Measurements from ENCODE around the gene TXNDC15. TPM values are rescaled to one million over a fixed set of nuclear protein-coding genes. Genes with fewer than 3 reads are reported as not detected.

TXNDC15 gene
- total and polyA plus RNA-seq, 12 donors, result 56.4 to 267 (median 101) TPM

MicroRNAs within 50 kb of the gene (microRNA counts, 767-probe panel; counts per million panel counts)
- microRNA hsa-miR-4461, result 0 counts per million in 2 donors

Small RNA genes lying within 50 kb of the gene (microRNA-seq; reads per million reads assigned to microRNA genes)
- gene MIR4461, result 0 reads per million in 3 donors

Small RNA genes lying within 50 kb of the gene (small RNA-seq; reads per million reads assigned to genes)
- gene MIR4461, result 0 reads per million in 2 donors
- gene MTND3P25, result 0 to 0.17 reads per million in 2 donors
- 0 reads per million in 2 donors for gene MTND4LP30

Other genes starting within 250 kb of the TXNDC15 start
- 100 to 1,000 TPM in 5 of 9 donors, 10 to 100 TPM in 4; 44.2 to 279 (median 101) TPM for gene SAR1B, start 241.5 kb upstream of the TXNDC15 start, total RNA-seq
- gene SAR1B, start 241.5 kb upstream of the TXNDC15 start, polyA plus RNA-seq, result 100 to 1,000 TPM in 1 of 3 donors, 10 to 100 TPM in 2; 13.6 to 152 (median 28.0) TPM
- 10 to 100 TPM; 14.7 to 67.8 (median 27.3) TPM for gene SEC24A, start 225.6 kb upstream of the TXNDC15 start, total RNA-seq
- gene SEC24A, start 225.6 kb upstream of the TXNDC15 start, polyA plus RNA-seq, result 10 to 100 TPM in 1 of 3 donors, 1 to 10 TPM in 2; 2.3 to 61.9 (median 3.8) TPM
- gene CAMLG, start 135.8 kb upstream of the TXNDC15 start, total RNA-seq, result 10 to 100 TPM; 29.4 to 64.3 (median 41.9) TPM
- 10 to 100 TPM; 32.1 to 72.2 (median 49.4) TPM for gene CAMLG, start 135.8 kb upstream of the TXNDC15 start, polyA plus RNA-seq
- 10 to 100 TPM; 13.3 to 40.5 (median 35.4) TPM for gene DDX46, start 115.6 kb upstream of the TXNDC15 start, total RNA-seq
- 10 to 100 TPM; 19.7 to 48.0 (median 34.8) TPM for gene DDX46, start 115.6 kb upstream of the TXNDC15 start, polyA plus RNA-seq
- gene C5orf24, start 28.4 kb upstream of the TXNDC15 start, total RNA-seq, result 10 to 100 TPM; 28.1 to 68.2 (median 43.5) TPM
- gene C5orf24, start 28.4 kb upstream of the TXNDC15 start, polyA plus RNA-seq, result 10 to 100 TPM; 13.5 to 57.0 (median 16.0) TPM
- 10 to 100 TPM in 7 of 9 donors, 1 to 10 TPM in 2; 7.1 to 19.5 (median 15.0) TPM for gene PCBD2, start 30.8 kb downstream of the TXNDC15 start, total RNA-seq
- gene PCBD2, start 30.8 kb downstream of the TXNDC15 start, polyA plus RNA-seq, result 10 to 100 TPM in 1 of 3 donors, 1 to 10 TPM in 2; 3.9 to 13.1 (median 6.6) TPM
- 1 to 10 TPM in 2 of 9 donors, under 1 TPM in 5, not detected in 2; 0.28 to 1.5 (median 0.50) TPM for gene CATSPER3, start 93.5 kb downstream of the TXNDC15 start, total RNA-seq
- 1 to 10 TPM in 2 of 3 donors, under 1 TPM in 1; 0.71 to 2.7 (median 1.4) TPM for gene CATSPER3, start 93.5 kb downstream of the TXNDC15 start, polyA plus RNA-seq
- gene PITX1, start 159.9 kb downstream of the TXNDC15 start, total RNA-seq, result 1 to 10 TPM in 5 of 9 donors, under 1 TPM in 4; 0.39 to 6.7 (median 1.4) TPM
- under 1 TPM; 0.18 to 0.40 (median 0.37) TPM for gene PITX1, start 159.9 kb downstream of the TXNDC15 start, polyA plus RNA-seq

Data from adrenal gland (tissue), 12 donors.